ENCODE results near the gene TRMT112. TPM values are rescaled to one million over a fixed set of nuclear protein-coding genes. Genes with fewer than 3 reads are reported as not detected.

The TRMT112 gene
- total RNA-seq, 1 donor from 2014 or later: 149 TPM

DNA sequence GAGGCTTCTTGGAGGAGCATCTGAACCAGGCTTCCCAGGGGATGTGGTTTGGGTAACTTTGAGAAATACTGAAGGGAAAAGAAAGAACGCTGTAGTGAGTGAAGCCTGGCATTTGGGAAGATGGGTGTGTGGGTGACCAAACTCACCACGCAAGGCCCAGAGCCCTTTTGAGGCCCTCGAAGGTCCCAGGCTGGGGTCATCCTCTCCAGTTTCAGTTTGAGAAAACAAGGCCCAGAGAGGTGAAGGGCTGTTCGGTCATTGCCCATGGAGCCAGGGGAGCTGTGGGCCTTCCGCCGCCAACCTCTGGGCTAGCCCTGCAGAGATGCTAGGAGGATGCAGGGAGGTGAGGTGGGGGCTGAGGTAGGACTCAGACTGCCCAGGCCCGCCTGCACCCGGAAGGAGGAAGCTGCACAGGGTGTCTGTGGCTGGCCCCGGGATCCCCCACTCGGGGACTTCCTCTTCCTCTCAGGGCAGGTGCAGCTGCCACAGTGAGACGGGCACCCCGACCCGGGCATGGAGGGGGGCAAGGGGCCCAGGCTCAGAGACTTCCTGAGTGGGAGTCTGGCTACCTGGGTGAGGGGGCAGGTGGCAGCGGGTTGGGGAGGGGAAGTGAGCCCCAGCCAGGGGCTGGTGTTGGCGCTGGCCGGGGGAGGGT is 22.5 kb upstream of the TRMT112 start, which contains the start of gene CCDC88B:
CCDC88B (plus strand) TSS at position 451 of the 655 bp plus-strand sequence; CDS start at position 514, 63 bp downstream.
- Mint-ChIP-seq H3K4me1 (ENCODE audit: low read depth) (peaks cover 4% of the 10 kb centered on the region), H3K36me3 (ENCODE audit: insufficient read depth) (no peaks in the 10 kb centered on the region), H3K4me3 (ENCODE audit: low read depth) (peak within 1 kb of the TSS; percentile 46), H3K27ac (no peak within 1 kb of the TSS), H3K27me3 (peaks cover 28% of the 10 kb centered on the region), H3K9me3 (ENCODE audit: low read depth) (no peaks in the 10 kb centered on the region)
- TF ChIP-seq, protein P1, sequence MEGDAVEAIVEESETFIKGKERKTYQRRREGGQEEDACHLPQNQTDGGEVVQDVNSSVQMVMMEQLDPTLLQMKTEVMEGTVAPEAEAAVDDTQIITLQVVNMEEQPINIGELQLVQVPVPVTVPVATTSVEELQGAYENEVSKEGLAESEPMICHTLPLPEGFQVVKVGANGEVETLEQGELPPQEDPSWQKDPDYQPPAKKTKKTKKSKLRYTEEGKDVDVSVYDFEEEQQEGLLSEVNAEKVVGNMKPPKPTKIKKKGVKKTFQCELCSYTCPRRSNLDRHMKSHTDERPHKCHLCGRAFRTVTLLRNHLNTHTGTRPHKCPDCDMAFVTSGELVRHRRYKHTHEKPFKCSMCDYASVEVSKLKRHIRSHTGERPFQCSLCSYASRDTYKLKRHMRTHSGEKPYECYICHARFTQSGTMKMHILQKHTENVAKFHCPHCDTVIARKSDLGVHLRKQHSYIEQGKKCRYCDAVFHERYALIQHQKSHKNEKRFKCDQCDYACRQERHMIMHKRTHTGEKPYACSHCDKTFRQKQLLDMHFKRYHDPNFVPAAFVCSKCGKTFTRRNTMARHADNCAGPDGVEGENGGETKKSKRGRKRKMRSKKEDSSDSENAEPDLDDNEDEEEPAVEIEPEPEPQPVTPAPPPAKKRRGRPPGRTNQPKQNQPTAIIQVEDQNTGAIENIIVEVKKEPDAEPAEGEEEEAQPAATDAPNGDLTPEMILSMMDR (IDR thresholded peaks at IDR 0.05; ENCODE audit: unreplicated experiment): no peak
- no peak for DNase-seq (ENCODE audit: low spot score, unreplicated experiment)

DNA sequence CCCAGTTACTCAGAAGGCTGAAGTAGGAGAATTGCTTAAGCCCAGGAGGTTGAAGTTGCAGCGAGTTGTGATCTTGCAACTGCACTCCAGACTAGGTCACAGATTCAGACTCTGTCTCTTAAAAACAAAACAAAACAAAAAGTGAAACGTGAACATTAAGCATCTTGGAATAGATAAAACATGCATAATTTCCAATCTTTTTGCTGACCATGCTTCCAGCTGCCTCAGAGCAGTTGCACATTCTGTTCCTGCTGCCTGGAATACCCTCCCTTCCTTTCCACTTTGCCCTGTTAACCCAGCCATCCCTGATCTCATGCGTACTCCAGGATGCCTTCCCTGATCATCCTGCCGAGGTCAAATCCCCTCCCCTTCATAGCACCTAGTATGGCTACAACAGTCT is 21.9 kb upstream of the TRMT112 start:
- Mint-ChIP-seq H3K9me3 (ENCODE audit: low read depth) (no peaks in the 10 kb centered on the region), H3K4me3 (ENCODE audit: low read depth) (no peak overlapping the region), H3K27ac (no peak overlapping the region), H3K27me3 (peaks cover 28% of the 10 kb centered on the region), H3K36me3 (ENCODE audit: insufficient read depth) (no peaks in the 10 kb centered on the region), H3K4me1 (ENCODE audit: low read depth) (peaks cover 5% of the 10 kb centered on the region)
- DNase-seq (ENCODE audit: low spot score, unreplicated experiment): no peak
- TF ChIP-seq, protein P1 (IDR thresholded peaks at IDR 0.05; ENCODE audit: unreplicated experiment): no peak

DNA sequence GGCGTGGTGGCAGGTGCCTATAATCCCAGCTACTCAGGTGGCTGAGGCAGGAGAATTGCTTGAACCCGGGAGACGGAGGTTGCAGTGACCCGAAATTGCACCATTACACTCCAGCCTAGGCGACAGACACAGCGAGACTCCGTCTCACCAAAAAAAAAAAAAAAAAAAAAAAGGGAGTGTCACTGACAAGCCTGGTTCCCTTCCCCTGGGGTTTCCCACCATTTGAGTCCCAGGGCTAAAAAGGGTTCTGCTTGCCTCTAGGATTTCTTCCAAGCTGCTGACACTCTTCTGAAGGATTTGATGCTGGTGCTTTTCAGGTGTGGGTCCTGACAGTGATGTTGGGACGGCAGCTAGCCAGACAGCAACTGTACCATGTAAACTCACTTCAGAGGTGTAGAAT is 21.4 kb upstream of the TRMT112 start:
- Mint-ChIP-seq H3K27ac (no peak overlapping the region), H3K4me1 (ENCODE audit: low read depth) (peaks cover 5% of the 10 kb centered on the region), H3K9me3 (ENCODE audit: low read depth) (no peaks in the 10 kb centered on the region), H3K27me3 (peaks cover 28% of the 10 kb centered on the region), H3K4me3 (ENCODE audit: low read depth) (no peak overlapping the region), H3K36me3 (ENCODE audit: insufficient read depth) (no peaks in the 10 kb centered on the region)
- no peak for DNase-seq (ENCODE audit: low spot score, unreplicated experiment)
- TF ChIP-seq, protein P1 (IDR thresholded peaks at IDR 0.05; ENCODE audit: unreplicated experiment): no peak

DNA sequence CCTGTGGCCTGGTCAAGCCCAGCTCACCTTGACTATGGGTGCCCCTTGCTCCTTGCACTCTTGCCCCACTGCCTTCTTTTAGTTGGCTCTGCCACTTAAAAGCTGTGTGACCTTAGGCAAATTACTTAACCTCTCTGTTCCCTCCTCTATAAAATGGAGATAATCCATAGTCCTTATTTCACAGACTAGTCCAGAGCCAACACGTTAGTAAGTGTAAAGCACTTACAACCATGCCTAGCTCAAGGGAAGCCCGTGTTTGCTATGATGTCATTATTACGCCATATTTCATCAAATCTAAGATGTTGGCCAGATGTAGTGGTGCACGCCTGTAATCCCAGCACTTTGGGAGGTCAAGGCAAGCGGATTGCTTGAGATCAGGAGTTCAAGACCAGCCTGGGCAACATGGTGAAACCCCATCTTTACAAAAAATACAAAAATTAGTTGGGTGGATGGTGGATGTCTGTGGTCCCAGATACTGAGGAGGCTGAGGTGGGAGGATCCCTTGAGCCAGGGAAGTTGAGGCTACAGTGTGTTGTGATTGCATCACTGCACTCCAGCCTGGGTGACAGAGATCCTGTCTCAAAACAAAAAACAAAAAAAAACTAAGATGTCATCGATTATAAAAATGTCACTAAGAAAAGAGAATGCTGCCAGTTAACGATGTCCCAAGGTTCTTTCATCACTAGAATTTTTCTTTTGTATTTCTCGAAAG is 20.3 kb upstream of the TRMT112 start:
- TF ChIP-seq, protein P1 (IDR thresholded peaks at IDR 0.05; ENCODE audit: unreplicated experiment): no peak
- peaks cover 5% of the 10 kb centered on the region for H3K4me1 Mint-ChIP-seq (ENCODE audit: low read depth)
- no peaks in the 10 kb centered on the region for H3K36me3 Mint-ChIP-seq (ENCODE audit: insufficient read depth)
- peaks cover 28% of the 10 kb centered on the region for H3K27me3 Mint-ChIP-seq
- H3K4me3 Mint-ChIP-seq (ENCODE audit: low read depth): no peak overlapping the region
- H3K9me3 Mint-ChIP-seq (ENCODE audit: low read depth): no peaks in the 10 kb centered on the region
- DNase-seq (ENCODE audit: low spot score, unreplicated experiment): no peak
- no peak overlapping the region for H3K27ac Mint-ChIP-seq

DNA sequence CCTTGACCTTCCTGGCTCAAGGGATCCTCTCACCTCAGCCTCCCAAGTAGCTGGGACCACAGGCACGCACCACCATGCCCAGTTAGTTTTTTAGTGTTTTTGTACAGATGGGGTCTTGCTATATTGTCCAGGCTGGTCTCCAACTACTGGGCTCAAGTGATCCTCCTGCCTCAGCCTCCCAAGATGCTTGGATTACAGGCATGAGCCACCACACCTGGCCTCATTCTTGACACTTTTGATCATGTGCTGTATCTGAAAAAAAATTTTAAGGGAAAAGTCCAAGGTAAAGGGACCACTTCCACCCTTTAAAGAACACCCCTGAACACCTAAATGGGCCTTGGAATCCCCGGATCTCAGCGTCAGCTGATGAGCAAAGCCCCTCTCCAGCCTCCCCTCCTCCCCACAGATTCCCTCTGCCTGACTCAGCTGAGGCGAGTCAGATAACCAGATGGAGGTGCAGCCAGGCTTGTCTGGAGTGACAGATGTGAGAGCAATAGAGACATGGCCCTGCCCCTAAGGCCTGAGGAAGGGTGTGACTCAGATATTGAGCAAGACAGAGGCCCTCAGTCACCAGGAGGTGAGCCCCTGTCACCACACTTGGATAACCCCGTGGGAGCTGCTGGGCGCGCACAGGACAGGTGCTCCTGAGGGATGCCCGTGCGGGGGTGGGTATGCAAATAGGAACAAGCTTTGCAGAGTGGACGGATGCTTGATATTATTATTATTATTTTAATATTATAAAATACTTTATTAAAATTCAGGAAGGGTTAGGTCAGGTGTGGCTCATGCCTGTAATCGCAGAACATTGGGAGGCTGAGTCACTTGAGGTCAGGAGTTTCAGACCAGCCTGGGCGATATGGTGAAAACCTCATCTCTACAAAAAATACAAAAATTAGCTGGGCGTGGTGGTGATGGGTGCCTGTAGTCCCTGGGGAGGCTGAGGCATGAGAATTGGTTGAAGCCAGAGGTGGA is 17.7 kb upstream of the TRMT112 start:
- Mint-ChIP-seq H3K4me3 (ENCODE audit: low read depth) (no peak overlapping the region), H3K9me3 (ENCODE audit: low read depth) (no peaks in the 10 kb centered on the region), H3K27me3 (peaks cover 19% of the 10 kb centered on the region)

More for the DNA sequence above, 17.7 kb upstream of the TRMT112 start:
- Mint-ChIP-seq H3K4me1 (ENCODE audit: low read depth) (peaks cover 5% of the 10 kb centered on the region), H3K27ac (peak overlapping the region; percentile 37), H3K36me3 (ENCODE audit: insufficient read depth) (no peaks in the 10 kb centered on the region)
- DNase-seq (ENCODE audit: low spot score, unreplicated experiment): peak; percentile 44
- TF ChIP-seq, protein P1 (IDR thresholded peaks at IDR 0.05; ENCODE audit: unreplicated experiment): no peak

Measured in progenitor cell of endocrine pancreas (in vitro differentiated cells).